ENCODE results near the gene MPST.
A peak's percentile ranks its signal among the peaks of the same experiment; 100 is the strongest.

Gene MPST

GRCh38 chr22:37048133-37048532, 28.6 kb downstream of the MPST start:
- DNase-seq: no peak

GRCh38 chr22:37049224-37049623, 29.7 kb downstream of the MPST start:
- no peak for DNase-seq

- no peak for DNase-seq
Observed at GRCh38 chr22:37050913-37051312, 31.4 kb downstream of the MPST start.

GRCh38 chr22:37051391-37052385, 32.1 kb downstream of the MPST start, which contains the start of gene KCTD17:
Gene KCTD17 (plus strand): TSS chr22:37051742. CDS start chr22:37051761, 19 bp downstream.
- DNase-seq: peak; percentile 89

- no peak for DNase-seq
Observed at GRCh38 chr22:37052386-37053309, 33.1 kb downstream of the MPST start.

- DNase-seq: no peak
Observed at GRCh38 chr22:37053310-37054055, 33.9 kb downstream of the MPST start.

GRCh38 chr22:37054056-37054395, 34.5 kb downstream of the MPST start:
- no peak for DNase-seq

- DNase-seq: no peak
Observed at GRCh38 chr22:37054600-37055365, 35.2 kb downstream of the MPST start.

- no peak for DNase-seq
Observed at GRCh38 chr22:37056246-37056645, 36.7 kb downstream of the MPST start.

GRCh38 chr22:37057226-37057625, 37.7 kb downstream of the MPST start:
- no peak for DNase-seq

- DNase-seq: no peak
Observed at GRCh38 chr22:37057796-37058510, 38.4 kb downstream of the MPST start.

- no peak for DNase-seq
Observed at GRCh38 chr22:37058917-37059701, 39.6 kb downstream of the MPST start.

- DNase-seq: peak; percentile 30
Observed at GRCh38 chr22:37059876-37060449, 40.4 kb downstream of the MPST start.

GRCh38 chr22:37060801-37061610, 41.5 kb downstream of the MPST start:
- peak; percentile 79 for DNase-seq

GRCh38 chr22:37061611-37062375, 42.3 kb downstream of the MPST start:
- DNase-seq: no peak

- peak; percentile 27 for DNase-seq
Observed at GRCh38 chr22:37062376-37062675, 42.8 kb downstream of the MPST start.

GRCh38 chr22:37062702-37063381, 43.3 kb downstream of the MPST start:
- no peak for DNase-seq
